Small intestine (tissue), 7 donors: ENCODE results near the gene TNKS2. TPM values are rescaled to one million over a fixed set of nuclear protein-coding genes. Genes with fewer than 3 reads are reported as not detected.

Source experiments
- DNase-seq, 2 donors: peaks; one replicate each; pipeline versions ENCODE4 v3.0.0 to v3.0.0-alpha.2; 2013
- FAIRE-seq: peaks from 2 replicates; lab custom pipeline; 2012; peaks lifted over from hg19 to GRCh38; lab: Jason Lieb, UNC
- H3K27ac ChIP-seq, 3 donors: one replicate each; pipeline ENCODE4 v1.5.1; 2013; ENCODE audit warnings: low read length in 2 of 3, mild to moderate bottlenecking in 2 of 3, control low read depth in 1 of 3, inconsistent platforms in 1 of 3, low read depth in 1 of 3, moderate library complexity in 1 of 3
- H3K27me3 ChIP-seq, 3 donors: one replicate each; pipeline ENCODE4 v1.6.1; 2013; ENCODE audit warnings: low read length in 3 of 3, inconsistent platforms in 1 of 3; ENCODE audit not compliant: control insufficient read depth in 3 of 3, insufficient read depth in 3 of 3
- H3K36me3 ChIP-seq, 3 donors: one replicate each; pipeline ENCODE4 v1.6.1; 2013; ENCODE audit warnings: low read length in 3 of 3, inconsistent platforms in 1 of 3, low read depth in 1 of 3, mild to moderate bottlenecking in 1 of 3, moderate library complexity in 1 of 3; ENCODE audit not compliant: control insufficient read depth in 3 of 3, insufficient read depth in 2 of 3
- H3K4me1 ChIP-seq, 3 donors: one replicate each; pipeline ENCODE4 v1.6.1; 2013; ENCODE audit warnings: low read length in 2 of 3, inconsistent platforms in 1 of 3, low read depth in 1 of 3, mild to moderate bottlenecking in 1 of 3, moderate library complexity in 1 of 3; ENCODE audit not compliant: control insufficient read depth in 3 of 3, insufficient read depth in 2 of 3
- H3K4me3 ChIP-seq, 3 donors: one replicate each; pipeline ENCODE4 v1.5.1; 2013; ENCODE audit warnings: low read length in 3 of 3, control low read depth in 1 of 3, inconsistent platforms in 1 of 3, low read depth in 1 of 3, mild to moderate bottlenecking in 1 of 3, moderate library complexity in 1 of 3
- H3K9me3 ChIP-seq, 2 donors: one replicate each; pipeline ENCODE4 v1.6.1; 2013; ENCODE audit warnings: low read depth in 1 of 2, low read length in 1 of 2; ENCODE audit not compliant: control insufficient read depth in 2 of 2, insufficient read depth in 1 of 2
- WGBS, 3 donors: extraction: QIAGEN DNeasy Blood & Tissue Kit; methylation state at CpG; one replicate each; pipeline ENCODE4 v1.1.7; 2013; 5-methylcytosine and 5-hydroxymethylcytosine counted together
- polyA plus RNA-seq, 4 donors: library from polyadenylated mRNA; stranded (reverse) in 3 of 4; unstranded in 1 of 4; fragments of 200-250 nt in 3 of 4; fragments of 120-200 nt in 1 of 4; gene quantifications; one replicate each; pipeline versions ENCODE4 v1.2.1 to v1.2.3, GENCODE V29; 2013
- donor health status: healthy with polysubstance abuse.
- donor health status: control.
- donor health status: control.
- donor health status: Bipolar disorder and iron deficiency.
- donor health status: healthy.

TNKS2 gene
- polyA plus RNA-seq, 4 donors, result 9.2 to 30.0 (median 10.2) TPM

GRCh38 chr10:91864099-91864498 lies 65.9 kb downstream of the TNKS2 start:
- Histone ChIP-seq H3K27me3 (no peaks in the 10 kb centered on the region), H3K36me3 (peaks cover 0 to 15% (median 14%) of the 10 kb centered on the region in 3 donors), H3K27ac (no peak overlapping the region), H3K9me3 (no peaks in the 10 kb centered on the region), H3K4me3 (no peak overlapping the region), H3K4me1 (no peaks in the 10 kb centered on the region)
- DNase-seq (peak in 1 of 2 donors; percentile 15), FAIRE-seq (no peak)
- 16 to 54% (median 27%) methylated on average over 2 of the region's 2 CpGs for WGBS, 3 donors

GRCh38 chr10:91864744-91865143 lies 66.5 kb downstream of the TNKS2 start:
- Histone ChIP-seq H3K27me3 (no peaks in the 10 kb centered on the region), H3K9me3 (no peaks in the 10 kb centered on the region), H3K4me1 (no peaks in the 10 kb centered on the region), H3K4me3 (no peak overlapping the region), H3K36me3 (peaks cover 0 to 12% (median 11%) of the 10 kb centered on the region in 3 donors), H3K27ac (no peak overlapping the region)
- DNase-seq (no peak), FAIRE-seq (no peak)
- WGBS, 3 donors, result 64 to 82% (median 66%) methylated on average over 2 of the region's 2 CpGs

GRCh38 chr10:91865562-91866081 lies 67.4 kb downstream of the TNKS2 start:
- Histone ChIP-seq H3K27ac (no peak overlapping the region), H3K4me3 (no peak overlapping the region), H3K4me1 (no peaks in the 10 kb centered on the region), H3K27me3 (no peaks in the 10 kb centered on the region), H3K36me3 (peaks cover 0 to 8% (median 7%) of the 10 kb centered on the region in 3 donors), H3K9me3 (no peaks in the 10 kb centered on the region)
- WGBS, 3 donors, result 93 to 98% (median 97%) methylated on average over 2 of the region's 2 CpGs
- no peak for DNase-seq
- FAIRE-seq, result no peak

- H3K27ac ChIP-seq, result no peak overlapping the region
- DNase-seq (no peak), FAIRE-seq (no peak)
- WGBS, 3 donors, result 93 to 100% (median 98%) methylated on average over 2 of the region's 2 CpGs
- no peak overlapping the region for H3K4me3 ChIP-seq
- no peaks in the 10 kb centered on the region for H3K4me1 ChIP-seq
- H3K36me3 ChIP-seq, result no peaks in the 10 kb centered on the region
- H3K9me3 ChIP-seq, result no peaks in the 10 kb centered on the region
- H3K27me3 ChIP-seq, result peaks cover 0 to 1% (median 0%) of the 10 kb centered on the region in 3 donors
Observed at GRCh38 chr10:91875156-91875555, 76.9 kb downstream of the TNKS2 start.

- Histone ChIP-seq H3K4me3 (no peak overlapping the region), H3K9me3 (no peaks in the 10 kb centered on the region), H3K27me3 (peaks cover 0 to 6% (median 0%) of the 10 kb centered on the region in 3 donors), H3K4me1 (no peaks in the 10 kb centered on the region), H3K27ac (no peak overlapping the region), H3K36me3 (no peaks in the 10 kb centered on the region)
- 92 to 94% (median 93%) methylated on average over 1 of the region's 1 CpG for WGBS, 3 donors
- DNase-seq (no peak), FAIRE-seq (no peak)
Observed at GRCh38 chr10:91875779-91876178, 77.6 kb downstream of the TNKS2 start.

- no peak overlapping the region for H3K27ac ChIP-seq
- H3K27me3 ChIP-seq, result peaks cover 0 to 6% (median 0%) of the 10 kb centered on the region in 3 donors
- H3K4me1 ChIP-seq, result no peaks in the 10 kb centered on the region
- DNase-seq, result no peak
- H3K4me3 ChIP-seq, result no peak overlapping the region
- no peaks in the 10 kb centered on the region for H3K9me3 ChIP-seq
- no peak for FAIRE-seq
- WGBS, 3 donors, result 47 to 50% (median 48%) methylated on average over 7 of the region's 7 CpGs
- H3K36me3 ChIP-seq, result no peaks in the 10 kb centered on the region
Observed at GRCh38 chr10:91879515-91880170, 81.4 kb downstream of the TNKS2 start.

GRCh38 chr10:91880310-91880709 lies 82.1 kb downstream of the TNKS2 start:
- 41 to 46% (median 43%) methylated on average over 3 of the region's 3 CpGs for WGBS, 3 donors
- Histone ChIP-seq H3K36me3 (no peaks in the 10 kb centered on the region), H3K4me1 (no peaks in the 10 kb centered on the region), H3K4me3 (no peak overlapping the region), H3K9me3 (no peaks in the 10 kb centered on the region), H3K27ac (no peak overlapping the region), H3K27me3 (peaks cover 0 to 6% (median 0%) of the 10 kb centered on the region in 3 donors)
- FAIRE-seq (no peak), DNase-seq (no peak)

- peak; percentile 67 to 69 for DNase-seq
Observed at GRCh38 chr10:91883549-91884444, 85.6 kb downstream of the TNKS2 start.

More at GRCh38 chr10:91883549-91884444, 85.6 kb downstream of the TNKS2 start:
- WGBS, 3 donors, result 26 to 40% (median 40%) methylated on average over 20 of the region's 20 CpGs
- H3K36me3 ChIP-seq, result no peaks in the 10 kb centered on the region
- H3K27me3 ChIP-seq, result peaks cover 0 to 16% (median 0%) of the 10 kb centered on the region in 3 donors
- H3K27ac ChIP-seq, result no peak overlapping the region
- peak overlapping the region in 1 of 3 donors; percentile 22 for H3K4me3 ChIP-seq
- peaks cover 0 to 2% of the 10 kb centered on the region in 2 donors for H3K9me3 ChIP-seq
- H3K4me1 ChIP-seq, result peaks cover 0 to 5% (median 0%) of the 10 kb centered on the region in 3 donors
- no peak for FAIRE-seq
